CD14-positive monocyte (primary cell): ENCODE data around the gene APOO. TPM values are rescaled to one million over a fixed set of nuclear protein-coding genes. Genes with fewer than 3 reads are reported as not detected.

Experiments
- DNase-seq, 3 donors: peaks; one replicate each; pipeline ENCODE4 v3.0.0-alpha.2; 2011 to 2022
- H2AFZ ChIP-seq: 2 replicates; pipeline ENCODE4 v1.6.0; 2012; ENCODE audit warnings: mild to moderate bottlenecking, low read depth, low read length, inconsistent platforms; ENCODE audit not compliant: insufficient read depth, poor library complexity, severe bottlenecking
- H3K27ac ChIP-seq, 2 donors: 1 replicate in 1 of 2; 2 replicates in 1 of 2; pipeline ENCODE4 v1.5.1; 2012 to 2013; ENCODE audit warnings: low read length in 2 of 2, control low read depth in 1 of 2, inconsistent platforms in 1 of 2, low read depth in 1 of 2, mild to moderate bottlenecking in 1 of 2
- H3K27me3 ChIP-seq, 2 donors: one replicate each; pipeline versions ENCODE4 v1.6.0 to v1.6.1; 2011 to 2013; ENCODE audit warnings: low read length in 2 of 2; ENCODE audit not compliant: control insufficient read depth in 2 of 2, insufficient read depth in 2 of 2
- H3K36me3 ChIP-seq, 2 donors: replicated peaks in 1 of 2; 1 replicate in 1 of 2; 2 replicates in 1 of 2; pipeline versions ENCODE4 v1.5.1 to v1.6.1; 2012 to 2013; ENCODE audit warnings: low read length in 2 of 2, control low read depth in 1 of 2, inconsistent platforms in 1 of 2, mild to moderate bottlenecking in 1 of 2; ENCODE audit not compliant: insufficient read depth in 2 of 2, control insufficient read depth in 1 of 2
- H3K4me1 ChIP-seq, 2 donors: 1 replicate in 1 of 2; 2 replicates in 1 of 2; pipeline versions ENCODE4 v1.5.1 to v1.6.1; 2012 to 2013; ENCODE audit warnings: low read length in 2 of 2, control low read depth in 1 of 2, inconsistent platforms in 1 of 2, mild to moderate bottlenecking in 1 of 2, moderate library complexity in 1 of 2; ENCODE audit not compliant: insufficient read depth in 2 of 2, control insufficient read depth in 1 of 2
- H3K4me2 ChIP-seq: replicated peaks from 2 replicates; pipeline ENCODE3; 2012; ENCODE audit warnings: low read length, moderate library complexity, mild to moderate bottlenecking; ENCODE audit not compliant: poor library complexity, severe bottlenecking; ENCODE audit errors: extremely low read depth
- H3K4me3 ChIP-seq, 3 experiments: fragments of 200-600 bp in 1 of 3; sonication (generic) in 1 of 3; replicated peaks in 1 of 3; 1 replicate in 2 of 3; 2 replicates in 1 of 3; pipeline ENCODE4 v1.5.1; 2011 to 2013; ENCODE audit warnings: low read length in 3 of 3, mild to moderate bottlenecking in 3 of 3, control low read depth in 2 of 3, low read depth in 2 of 3, inconsistent platforms in 1 of 3, moderate library complexity in 1 of 3
- H3K79me2 ChIP-seq: 2 replicates; pipeline ENCODE4 v1.6.0; 2012; ENCODE audit warnings: mild to moderate bottlenecking, control low read depth, inconsistent platforms, low read length, moderate library complexity; ENCODE audit not compliant: insufficient read depth
- H3K9ac ChIP-seq: 2 replicates; pipeline ENCODE4 v1.6.0; 2017; ENCODE audit warnings: low read length, mild to moderate bottlenecking; ENCODE audit not compliant: insufficient read depth, poor library complexity, severe bottlenecking
- H3K9me3 ChIP-seq, 2 donors: replicated peaks in 1 of 2; 1 replicate in 1 of 2; 2 replicates in 1 of 2; pipeline versions ENCODE4 v1.5.1 to v1.6.1; 2012 to 2013; ENCODE audit warnings: low read length in 2 of 2, control low read depth in 1 of 2; ENCODE audit not compliant: control insufficient read depth in 1 of 2, insufficient read depth in 1 of 2
- H4K20me1 ChIP-seq: 2 replicates; pipeline ENCODE4 v1.6.0; 2012; ENCODE audit warnings: mild to moderate bottlenecking, low read length, control low read depth, moderate library complexity; ENCODE audit not compliant: insufficient read depth
- H3K27ac Mint-ChIP-seq, 7 donors: one replicate each; pipeline ENCODE4 v1.8.0; 2020; ENCODE audit warnings: mild to moderate bottlenecking in 7 of 7, mixed read lengths in 7 of 7, moderate library complexity in 6 of 7, inconsistent platforms in 2 of 7
- H3K27me3 Mint-ChIP-seq, 3 donors: one replicate each; pipeline ENCODE4 v1.8.0; 2021 to 2022; ENCODE audit warnings: low read depth in 3 of 3, mild to moderate bottlenecking in 3 of 3, mixed read lengths in 3 of 3, moderate library complexity in 3 of 3, inconsistent platforms in 1 of 3
- H3K36me3 Mint-ChIP-seq, 2 donors: one replicate each; pipeline ENCODE4 v1.8.0; 2020; ENCODE audit warnings: mixed read lengths in 2 of 2, inconsistent platforms in 1 of 2, mild to moderate bottlenecking in 1 of 2
- H3K4me1 Mint-ChIP-seq: one replicate; pipeline ENCODE4 v1.8.0; 2020; ENCODE audit warnings: mild to moderate bottlenecking, mixed read lengths
- H3K4me3 Mint-ChIP-seq, 2 donors: one replicate each; pipeline ENCODE4 v1.8.0; 2020; ENCODE audit warnings: mild to moderate bottlenecking in 2 of 2, mixed read lengths in 2 of 2, moderate library complexity in 1 of 2
- H3K9me3 Mint-ChIP-seq, 7 donors: one replicate each; pipeline ENCODE4 v1.8.0; 2020 to 2022; ENCODE audit warnings: mixed read lengths in 7 of 7, mild to moderate bottlenecking in 6 of 7, moderate library complexity in 6 of 7, inconsistent platforms in 2 of 7
- CTCF ChIP-seq: fragments of 200-600 bp; IDR thresholded peaks from one replicate; pipeline ENCODE4 v1.8.0; 2022; ENCODE audit warnings: antibody characterized with exemption, mild to moderate bottlenecking
- WGBS: methylation state at CpG from one replicate; pipeline ENCODE4 v1.1.5; 2013; ENCODE audit warnings: missing lambda C conversion rate; ENCODE audit not compliant: insufficient coverage; 5-methylcytosine and 5-hydroxymethylcytosine counted together
- intact Hi-C, 2 donors: fragments of 100-400 bp; cut with micrococcal nuclease; formaldehyde crosslinking; loops; one replicate each; pipeline versions ENCODE4 v1.15.0 to v1.15.1; 2023
- polyA plus RNA-seq, 3 donors: library from polyadenylated mRNA; depleted of rRNA in 1 of 3; unstranded in 2 of 3; stranded (reverse) in 1 of 3; fragments of 300-500 nt in 2 of 3; fragments of >200 nt in 1 of 3; fragmentation: Illumina TruSeq in 2 of 3; gene quantifications; 1 replicate in 2 of 3; 2 replicates in 1 of 3; pipeline ENCODE4 v1.2.3, GENCODE V29; 2012 to 2021

The APOO gene
- polyA plus RNA-seq, 3 donors = 3.3 to 8.3 (median 4.6) TPM

GRCh38 chrX:23937100-23937499, 29.4 kb upstream of the APOO start:
- Histone ChIP-seq H2AFZ (no peak overlapping the region), H3K27ac (no peak overlapping the region), H3K4me2 (no peak overlapping the region), H3K9me3 (no peaks in the 10 kb centered on the region), H4K20me1 (no peaks in the 10 kb centered on the region), H3K4me1 (no peaks in the 10 kb centered on the region), H3K9ac (no peak overlapping the region), H3K4me3 (no peak overlapping the region), H3K27me3 (peaks cover 0 to 8% of the 10 kb centered on the region in 2 donors), H3K36me3 (no peaks in the 10 kb centered on the region), H3K79me2 (no peaks in the 10 kb centered on the region)
- intact Hi-C loops = no loop called here
- no peak overlapping the region for H3K27ac Mint-ChIP-seq
- no peaks in the 10 kb centered on the region for H3K36me3 Mint-ChIP-seq
- WGBS = no CpG with 5 or more reads among the region's 4 CpGs
- peaks cover 0 to 36% (median 0%) of the 10 kb centered on the region in 3 donors for H3K27me3 Mint-ChIP-seq
- no peak for DNase-seq
- TF ChIP-seq CTCF = no peak
- H3K4me1 Mint-ChIP-seq = peaks cover 2% of the 10 kb centered on the region
- no peak overlapping the region for H3K4me3 Mint-ChIP-seq
- H3K9me3 Mint-ChIP-seq = peaks cover 0 to 3% (median 0%) of the 10 kb centered on the region in 7 donors

- peaks cover 0 to 10% of the 10 kb centered on the region in 2 donors for H3K27me3 ChIP-seq
- H3K79me2 ChIP-seq = no peaks in the 10 kb centered on the region
- no peaks in the 10 kb centered on the region for H3K36me3 Mint-ChIP-seq
- no peak for TF ChIP-seq CTCF
- peaks cover 0 to 35% (median 0%) of the 10 kb centered on the region in 3 donors for H3K27me3 Mint-ChIP-seq
- peaks cover 5% of the 10 kb centered on the region in 2 donors for H3K4me1 ChIP-seq
- no peak overlapping the region for H3K4me3 Mint-ChIP-seq
- H3K4me2 ChIP-seq = no peak overlapping the region
- no peak overlapping the region for H2AFZ ChIP-seq
- no CpG with 5 or more reads among the region's 1 CpG for WGBS
- no peaks in the 10 kb centered on the region for H3K36me3 ChIP-seq
- no peak overlapping the region for H3K27ac ChIP-seq
- H3K4me3 ChIP-seq = no peak overlapping the region
- no peaks in the 10 kb centered on the region for H3K9me3 ChIP-seq
- H4K20me1 ChIP-seq = no peaks in the 10 kb centered on the region
- H3K27ac Mint-ChIP-seq = no peak overlapping the region
- intact Hi-C loops = no loop called here
- DNase-seq = no peak
- peaks cover 0 to 3% (median 0%) of the 10 kb centered on the region in 7 donors for H3K9me3 Mint-ChIP-seq
- H3K4me1 Mint-ChIP-seq = peaks cover 9% of the 10 kb centered on the region
- H3K9ac ChIP-seq = no peak overlapping the region
These were observed 28.4 kb upstream of the APOO start for GRCh38 chrX:23936180-23936579.
